D721Med (cell line): ENCODE results near the gene FKBP9.

Source experiments
- DNase-seq: peaks from one replicate; pipeline ENCODE4 v3.0.0; 2011; ENCODE audit warnings: low spot score; ENCODE audit not compliant: insufficient read length
- FAIRE-seq: peaks from 2 replicates; lab custom pipeline; 2011; peaks lifted over from hg19 to GRCh38; lab: Jason Lieb, UNC
- CTCF ChIP-seq: IDR thresholded peaks from 2 replicates; pipeline ENCODE4 v1.5.1; 2012; ENCODE audit warnings: mild to moderate bottlenecking, control low read depth; ENCODE audit not compliant: insufficient read depth; ENCODE audit errors: missing control alignments

Gene FKBP9

GRCh38 chr7:32941181-32941580 is 16.1 kb upstream of the FKBP9 start:
- FAIRE-seq, result peak; percentile 88

GRCh38 chr7:32941681-32942414 is 15.4 kb upstream of the FKBP9 start:
- DNase-seq (no peak), FAIRE-seq (no peak)
- no peak for TF ChIP-seq CTCF

More at GRCh38 chr7:32941181-32941580, 16.1 kb upstream of the FKBP9 start:
- peak; percentile 56 for DNase-seq
- TF ChIP-seq CTCF, result no peak

- no peak for FAIRE-seq
- peak; percentile 56 for TF ChIP-seq CTCF
- DNase-seq, result no peak
These were observed 14.6 kb upstream of the FKBP9 start for GRCh38 chr7:32942415-32943251.

- FAIRE-seq, result no peak
- DNase-seq, result peak; percentile 69
- no peak for TF ChIP-seq CTCF
These were observed 13.8 kb upstream of the FKBP9 start for GRCh38 chr7:32943252-32944030.

- no peak for TF ChIP-seq CTCF
- DNase-seq (no peak), FAIRE-seq (no peak)
These were observed 9.7 kb upstream of the FKBP9 start for GRCh38 chr7:32947420-32947983.

GRCh38 chr7:32948202-32948601 is 9.0 kb upstream of the FKBP9 start:
- no peak for TF ChIP-seq CTCF
- DNase-seq, result no peak
- no peak for FAIRE-seq
